ENCODE results near the gene CASP9.

GRCh38 chr1:15543589-15544568 is 19.9 kb upstream of the CASP9 start:
- TF ChIP-seq, protein P1, sequence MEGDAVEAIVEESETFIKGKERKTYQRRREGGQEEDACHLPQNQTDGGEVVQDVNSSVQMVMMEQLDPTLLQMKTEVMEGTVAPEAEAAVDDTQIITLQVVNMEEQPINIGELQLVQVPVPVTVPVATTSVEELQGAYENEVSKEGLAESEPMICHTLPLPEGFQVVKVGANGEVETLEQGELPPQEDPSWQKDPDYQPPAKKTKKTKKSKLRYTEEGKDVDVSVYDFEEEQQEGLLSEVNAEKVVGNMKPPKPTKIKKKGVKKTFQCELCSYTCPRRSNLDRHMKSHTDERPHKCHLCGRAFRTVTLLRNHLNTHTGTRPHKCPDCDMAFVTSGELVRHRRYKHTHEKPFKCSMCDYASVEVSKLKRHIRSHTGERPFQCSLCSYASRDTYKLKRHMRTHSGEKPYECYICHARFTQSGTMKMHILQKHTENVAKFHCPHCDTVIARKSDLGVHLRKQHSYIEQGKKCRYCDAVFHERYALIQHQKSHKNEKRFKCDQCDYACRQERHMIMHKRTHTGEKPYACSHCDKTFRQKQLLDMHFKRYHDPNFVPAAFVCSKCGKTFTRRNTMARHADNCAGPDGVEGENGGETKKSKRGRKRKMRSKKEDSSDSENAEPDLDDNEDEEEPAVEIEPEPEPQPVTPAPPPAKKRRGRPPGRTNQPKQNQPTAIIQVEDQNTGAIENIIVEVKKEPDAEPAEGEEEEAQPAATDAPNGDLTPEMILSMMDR (conservative IDR thresholded peaks at IDR 0.05), result no peak
- TF ChIP-seq EZH2 (IDR thresholded peaks at IDR 0.05; ENCODE audit: low read depth), result no peak

All from PC-9 (cell line).